Adrenal gland (tissue), 5 donors: Measurements from ENCODE around the gene CERCAM.

Experiments
- POLR2A ChIP-seq, 2 donors: fragments of 450-650 bp; IDR thresholded peaks; one replicate each; pipeline ENCODE4 v1.6.1; 2017; ENCODE audit warnings: antibody characterized with exemption in 2 of 2, mild to moderate bottlenecking in 2 of 2, moderate library complexity in 1 of 2
- TF ChIP-seq, protein P1 (sequence below), 6 experiments: fragments of 450-650 bp in 4 of 6; fragments of 200-600 bp in 2 of 6; sonication (generic) in 1 of 6; IDR thresholded peaks; 1 replicate in 5 of 6; 2 replicates in 1 of 6; pipeline versions ENCODE4 v1.5.1 to v1.8.0; 2016 to 2021; ENCODE audit warnings: antibody characterized with exemption in 6 of 6, mild to moderate bottlenecking in 2 of 6, moderate library complexity in 1 of 6
- donor health status: DM: no; HTN: no; CAD: no.

DNA sequence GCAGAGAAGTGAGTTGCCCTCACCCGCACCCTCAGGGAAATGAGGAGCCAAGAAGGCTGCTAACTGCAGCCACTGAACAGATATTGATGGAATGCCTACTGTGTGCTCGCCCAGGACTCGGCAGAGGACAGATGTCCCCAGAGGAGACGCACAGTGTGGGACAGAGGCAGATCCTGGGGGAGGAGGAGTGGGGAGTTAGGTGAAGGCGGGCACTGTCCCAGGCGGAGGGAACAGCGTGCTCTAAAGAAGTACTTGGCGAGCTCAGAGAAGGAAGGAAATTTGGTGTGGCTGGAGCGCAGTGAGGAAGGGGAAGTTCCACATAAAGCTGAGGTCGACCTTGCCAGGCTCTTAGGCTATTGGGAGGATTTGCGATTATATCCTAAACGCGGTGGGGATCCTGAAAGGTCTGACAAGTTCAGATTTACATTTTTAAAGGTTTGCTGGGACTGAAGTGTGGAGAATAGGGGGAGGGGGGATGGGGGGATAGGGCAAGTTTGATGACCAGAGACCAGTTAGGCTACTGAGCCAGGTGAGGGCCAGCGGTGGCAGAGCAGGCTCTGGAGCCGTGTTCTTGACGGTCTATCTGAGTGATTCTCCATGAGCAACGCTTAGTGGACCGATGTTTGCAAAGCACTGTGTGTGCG is 23.6 kb upstream of the CERCAM start:
- no peak for TF ChIP-seq POLR2A (IDR thresholded peaks at IDR 0.05)
- TF ChIP-seq, protein P1, sequence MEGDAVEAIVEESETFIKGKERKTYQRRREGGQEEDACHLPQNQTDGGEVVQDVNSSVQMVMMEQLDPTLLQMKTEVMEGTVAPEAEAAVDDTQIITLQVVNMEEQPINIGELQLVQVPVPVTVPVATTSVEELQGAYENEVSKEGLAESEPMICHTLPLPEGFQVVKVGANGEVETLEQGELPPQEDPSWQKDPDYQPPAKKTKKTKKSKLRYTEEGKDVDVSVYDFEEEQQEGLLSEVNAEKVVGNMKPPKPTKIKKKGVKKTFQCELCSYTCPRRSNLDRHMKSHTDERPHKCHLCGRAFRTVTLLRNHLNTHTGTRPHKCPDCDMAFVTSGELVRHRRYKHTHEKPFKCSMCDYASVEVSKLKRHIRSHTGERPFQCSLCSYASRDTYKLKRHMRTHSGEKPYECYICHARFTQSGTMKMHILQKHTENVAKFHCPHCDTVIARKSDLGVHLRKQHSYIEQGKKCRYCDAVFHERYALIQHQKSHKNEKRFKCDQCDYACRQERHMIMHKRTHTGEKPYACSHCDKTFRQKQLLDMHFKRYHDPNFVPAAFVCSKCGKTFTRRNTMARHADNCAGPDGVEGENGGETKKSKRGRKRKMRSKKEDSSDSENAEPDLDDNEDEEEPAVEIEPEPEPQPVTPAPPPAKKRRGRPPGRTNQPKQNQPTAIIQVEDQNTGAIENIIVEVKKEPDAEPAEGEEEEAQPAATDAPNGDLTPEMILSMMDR (IDR thresholded peaks at IDR 0.05), result no peak
